GM18870 (cell line): ENCODE measurements around the gene ZNF653.

Experiments
- ATAC-seq: cut with Tn5 transposase; IDR thresholded peaks from one replicate; pipeline ENCODE4 v1.9.1; 2021; ENCODE audit warnings: moderate library complexity; ENCODE audit not compliant: unreplicated experiment

Gene ZNF653, protein sequence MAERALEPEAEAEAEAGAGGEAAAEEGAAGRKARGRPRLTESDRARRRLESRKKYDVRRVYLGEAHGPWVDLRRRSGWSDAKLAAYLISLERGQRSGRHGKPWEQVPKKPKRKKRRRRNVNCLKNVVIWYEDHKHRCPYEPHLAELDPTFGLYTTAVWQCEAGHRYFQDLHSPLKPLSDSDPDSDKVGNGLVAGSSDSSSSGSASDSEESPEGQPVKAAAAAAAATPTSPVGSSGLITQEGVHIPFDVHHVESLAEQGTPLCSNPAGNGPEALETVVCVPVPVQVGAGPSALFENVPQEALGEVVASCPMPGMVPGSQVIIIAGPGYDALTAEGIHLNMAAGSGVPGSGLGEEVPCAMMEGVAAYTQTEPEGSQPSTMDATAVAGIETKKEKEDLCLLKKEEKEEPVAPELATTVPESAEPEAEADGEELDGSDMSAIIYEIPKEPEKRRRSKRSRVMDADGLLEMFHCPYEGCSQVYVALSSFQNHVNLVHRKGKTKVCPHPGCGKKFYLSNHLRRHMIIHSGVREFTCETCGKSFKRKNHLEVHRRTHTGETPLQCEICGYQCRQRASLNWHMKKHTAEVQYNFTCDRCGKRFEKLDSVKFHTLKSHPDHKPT

GRCh38 chr19:11505504-11506100 is at the start of gene ZNF653:
Gene ZNF653, minus strand, starts transcription at chr19:11505839. Its CDS starts 53 bp downstream, at chr19:11505786.
- ATAC-seq = peak; percentile 30

DNA sequence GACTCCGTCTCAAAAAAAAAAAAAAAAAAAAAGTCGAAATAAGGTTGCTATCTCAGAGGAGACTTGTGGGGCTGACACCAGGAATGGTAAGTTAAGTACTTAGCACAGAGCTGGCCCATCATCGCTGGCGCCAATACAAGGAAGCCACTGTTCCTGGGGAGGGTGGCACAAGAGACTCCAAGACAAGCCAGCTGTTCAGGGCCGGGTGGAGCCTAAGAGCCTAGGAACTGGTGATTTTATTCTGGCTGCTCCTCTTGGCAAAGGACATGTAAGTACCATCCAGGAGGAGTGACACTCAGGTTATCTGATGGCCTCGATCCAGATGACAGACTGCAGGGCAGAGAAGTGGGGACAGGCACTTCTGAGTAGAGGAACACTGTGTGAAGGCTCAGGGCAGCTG is 49.6 kb upstream of the ZNF653 start:
- ATAC-seq = no peak

DNA sequence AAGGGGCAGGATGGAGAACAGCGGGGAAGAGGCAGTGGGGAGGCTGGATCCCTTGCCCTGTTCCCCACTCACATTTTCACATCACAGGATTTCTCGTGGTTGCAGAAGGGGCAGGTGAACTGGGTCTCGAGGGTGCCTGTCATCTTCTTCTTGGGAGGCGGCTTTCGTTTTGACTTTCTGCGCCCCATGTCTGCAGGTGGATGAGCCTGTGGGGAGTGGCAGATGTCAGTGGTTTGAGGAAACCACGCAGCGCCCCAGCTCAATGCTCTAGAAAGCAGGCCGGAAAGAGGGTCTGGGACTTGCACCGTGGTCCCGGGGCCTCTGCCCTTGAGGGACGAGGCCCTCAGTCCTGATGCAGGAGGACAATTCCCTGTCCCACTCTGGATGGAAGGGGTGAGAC is 48.5 kb upstream of the ZNF653 start:
- ATAC-seq = no peak

GRCh38 chr19:11552666-11553372 is 47.2 kb upstream of the ZNF653 start:
- no peak for ATAC-seq

DNA sequence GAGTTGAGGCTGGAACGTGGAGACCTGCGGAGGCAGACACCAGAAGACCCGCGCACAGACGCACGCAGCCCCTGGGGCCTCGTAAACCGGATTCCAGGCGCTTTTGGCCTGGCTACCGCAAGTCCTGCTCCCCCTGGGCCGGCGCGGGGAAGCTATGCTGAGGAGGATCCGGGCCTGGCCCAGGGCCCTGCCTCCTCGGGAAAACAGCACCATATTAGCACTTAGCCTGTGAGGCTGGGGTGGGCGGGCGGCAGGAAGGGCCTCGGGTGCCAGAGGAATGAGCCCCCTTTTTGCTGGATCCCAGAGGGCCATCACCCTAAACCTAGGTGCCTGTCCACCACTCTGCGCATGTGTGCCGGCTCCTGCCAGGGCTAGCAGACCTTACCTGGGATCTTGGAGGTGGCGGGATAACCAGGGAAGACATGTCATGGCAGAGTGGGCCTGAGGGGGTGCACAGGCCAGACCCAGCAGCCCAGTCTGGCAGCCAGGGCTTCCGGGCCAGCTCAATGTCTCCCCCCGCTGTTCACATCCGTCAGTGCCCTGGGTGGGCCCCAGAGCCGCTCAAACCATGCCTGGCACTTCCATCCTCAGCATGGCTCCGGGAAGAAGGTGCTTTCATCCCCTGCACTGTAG is 46.1 kb upstream of the ZNF653 start:
- no peak for ATAC-seq

DNA sequence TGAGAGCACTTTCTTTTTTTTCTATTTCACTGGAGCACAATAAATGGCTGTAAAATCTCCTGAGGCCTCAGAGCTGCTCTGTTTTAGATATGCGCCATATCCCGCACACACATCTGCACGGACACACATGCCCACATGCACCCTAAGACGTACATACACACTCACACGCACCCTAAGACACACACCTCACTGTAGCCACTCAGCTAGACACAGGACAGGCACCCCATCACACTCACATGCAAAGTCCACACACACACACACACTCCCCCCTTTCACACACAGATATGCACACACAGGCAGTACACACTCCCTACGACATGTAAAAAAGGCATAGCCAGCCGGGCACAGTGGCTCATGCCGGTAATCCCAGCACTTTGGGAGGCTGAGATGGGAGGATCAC is 44.6 kb upstream of the ZNF653 start:
- no peak for ATAC-seq

GRCh38 chr19:11549386-11549953 is 43.8 kb upstream of the ZNF653 start:
- ATAC-seq = no peak

GRCh38 chr19:11547929-11548700 is 42.5 kb upstream of the ZNF653 start:
- ATAC-seq = no peak

DNA sequence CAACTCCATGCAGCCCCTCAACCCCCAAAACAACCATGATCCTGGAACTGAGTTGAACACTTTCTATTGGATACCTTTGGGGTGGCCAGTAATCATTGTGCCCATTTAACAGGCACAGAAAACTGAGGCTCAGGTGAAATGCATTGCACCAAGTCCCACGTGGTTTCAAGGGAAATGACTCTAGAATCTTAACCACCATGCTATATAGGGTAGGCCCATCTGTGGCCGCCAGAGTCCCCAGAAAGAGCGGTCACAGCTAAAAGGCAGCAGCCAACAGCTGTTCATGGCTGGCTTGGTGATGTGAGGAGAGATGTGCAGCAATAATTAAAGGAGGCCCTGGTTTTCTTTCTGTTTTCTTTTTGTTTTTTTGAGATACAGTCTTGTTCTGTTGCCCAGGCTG is 35.6 kb upstream of the ZNF653 start:
- ATAC-seq = no peak

- no peak for ATAC-seq
Observed at GRCh38 chr19:11540645-11541044, 35.0 kb upstream of the ZNF653 start.

DNA sequence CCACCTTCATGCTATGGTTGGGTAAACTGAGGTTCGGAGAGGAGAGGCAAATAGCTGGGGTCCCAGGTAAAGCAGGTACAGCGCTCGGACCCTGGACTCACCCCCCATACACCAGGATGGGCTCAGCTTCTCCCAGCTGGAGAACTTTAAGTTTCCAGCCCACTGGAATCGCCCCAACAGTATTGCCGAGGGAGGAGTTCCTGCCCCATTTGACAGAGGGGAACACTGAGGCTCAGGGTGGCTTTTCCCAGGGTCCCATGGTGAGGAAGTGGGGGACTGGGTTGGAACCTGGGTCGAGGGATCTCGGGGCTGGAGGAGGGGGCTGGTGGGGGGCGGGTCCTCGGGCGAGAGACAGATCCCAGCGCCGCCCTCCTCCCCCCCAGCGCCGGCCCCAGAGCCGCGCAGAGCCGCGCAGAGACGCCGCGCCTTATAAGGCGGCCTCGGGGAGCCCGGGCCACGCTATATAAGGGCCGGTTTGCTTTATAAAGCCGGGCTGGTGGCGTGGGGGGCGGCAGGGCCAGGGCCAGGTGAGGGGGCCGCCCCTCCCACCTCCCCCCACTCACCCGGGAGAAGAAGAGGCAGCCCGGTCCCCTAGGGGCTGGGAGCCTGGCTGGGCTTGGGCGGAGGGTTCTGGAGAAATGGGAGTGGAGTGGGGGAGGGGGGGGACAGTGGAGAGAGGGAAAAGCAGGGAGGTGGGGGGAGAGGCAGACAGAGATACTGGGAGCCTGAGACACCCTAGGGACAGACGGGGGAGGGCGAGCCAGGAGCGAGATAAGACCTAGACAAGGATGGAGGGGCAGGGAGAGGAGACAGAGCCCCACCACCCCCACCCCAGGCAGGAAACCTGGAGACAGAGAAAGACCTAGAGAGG is 34.1 kb upstream of the ZNF653 start:
- no peak for ATAC-seq

DNA sequence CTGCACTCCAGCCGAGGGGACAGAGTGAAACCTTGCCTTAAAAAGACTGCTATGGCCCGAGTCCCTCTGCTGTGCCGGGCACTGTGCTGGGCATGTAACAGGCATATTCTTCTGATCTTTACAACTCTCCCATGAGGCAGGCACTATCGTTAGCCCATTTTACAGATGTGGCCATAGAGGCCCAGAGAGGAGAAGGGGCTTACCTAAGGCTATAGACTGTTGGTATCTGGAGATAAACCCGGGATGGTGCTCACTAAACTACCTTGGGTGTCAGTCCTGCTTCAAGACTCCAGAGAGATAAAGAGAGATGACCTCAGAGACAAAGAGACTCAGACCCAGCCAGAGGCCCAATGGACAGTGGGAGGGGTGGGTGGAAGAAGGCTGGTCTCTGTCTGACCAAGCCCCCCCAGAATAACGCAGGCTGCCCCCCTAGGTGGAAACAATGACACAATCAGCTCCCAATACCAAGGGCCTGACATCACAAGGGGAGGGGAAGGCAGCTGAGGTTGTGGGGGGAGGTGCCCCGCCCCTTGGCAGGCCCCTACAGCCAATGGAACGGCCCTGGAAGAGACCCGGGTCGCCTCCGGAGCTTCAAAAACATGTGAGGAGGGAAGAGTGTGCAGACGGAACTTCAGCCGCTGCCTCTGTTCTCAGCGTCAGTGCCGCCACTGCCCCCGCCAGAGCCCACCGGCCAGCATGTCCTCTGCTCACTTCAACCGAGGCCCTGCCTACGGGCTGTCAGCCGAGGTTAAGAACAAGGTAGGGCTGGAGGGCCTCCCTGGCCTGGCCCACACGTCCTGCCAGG is 32.8 kb upstream of the ZNF653 start, which contains the start of gene CNN1:
CNN1 (plus strand) TSS at position 620 of the 805 bp plus-strand sequence; CDS start at position 697, 77 bp downstream.
- no peak for ATAC-seq

- no peak for ATAC-seq
Observed at GRCh38 chr19:11535792-11536595, 30.4 kb upstream of the ZNF653 start.

GRCh38 chr19:11534948-11535347 is 29.3 kb upstream of the ZNF653 start:
- no peak for ATAC-seq

GRCh38 chr19:11534538-11534937 is 28.9 kb upstream of the ZNF653 start:
- ATAC-seq = no peak

DNA sequence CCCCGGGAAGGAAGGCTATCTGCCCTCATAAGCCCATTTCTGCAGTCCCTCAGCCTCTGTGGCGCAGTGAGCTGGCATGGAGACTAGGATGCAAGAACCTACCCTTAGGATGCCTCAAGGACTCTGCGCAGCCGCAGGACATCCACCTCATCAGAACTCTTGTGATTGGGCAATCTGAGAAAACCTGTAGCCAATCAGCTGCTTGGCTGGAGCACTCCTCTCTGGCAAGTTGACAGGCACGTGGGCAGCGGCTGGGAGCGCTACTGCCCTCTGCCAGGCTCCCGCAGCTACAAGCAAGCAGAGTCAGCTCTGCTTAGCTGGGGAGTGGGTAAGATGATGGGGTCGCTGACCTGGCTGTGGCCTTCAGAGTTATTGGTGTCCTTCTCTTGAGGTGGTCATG is 24.8 kb upstream of the ZNF653 start:
- ATAC-seq = no peak
